HG02571 (cell line): ENCODE results near the gene GAB1.

Experiments used
- ATAC-seq: cut with Tn5 transposase; IDR thresholded peaks from one replicate; pipeline ENCODE4 v1.9.1; 2021; ENCODE audit warnings: mild to moderate bottlenecking, moderate library complexity; ENCODE audit not compliant: unreplicated experiment

GAB1 gene

DNA sequence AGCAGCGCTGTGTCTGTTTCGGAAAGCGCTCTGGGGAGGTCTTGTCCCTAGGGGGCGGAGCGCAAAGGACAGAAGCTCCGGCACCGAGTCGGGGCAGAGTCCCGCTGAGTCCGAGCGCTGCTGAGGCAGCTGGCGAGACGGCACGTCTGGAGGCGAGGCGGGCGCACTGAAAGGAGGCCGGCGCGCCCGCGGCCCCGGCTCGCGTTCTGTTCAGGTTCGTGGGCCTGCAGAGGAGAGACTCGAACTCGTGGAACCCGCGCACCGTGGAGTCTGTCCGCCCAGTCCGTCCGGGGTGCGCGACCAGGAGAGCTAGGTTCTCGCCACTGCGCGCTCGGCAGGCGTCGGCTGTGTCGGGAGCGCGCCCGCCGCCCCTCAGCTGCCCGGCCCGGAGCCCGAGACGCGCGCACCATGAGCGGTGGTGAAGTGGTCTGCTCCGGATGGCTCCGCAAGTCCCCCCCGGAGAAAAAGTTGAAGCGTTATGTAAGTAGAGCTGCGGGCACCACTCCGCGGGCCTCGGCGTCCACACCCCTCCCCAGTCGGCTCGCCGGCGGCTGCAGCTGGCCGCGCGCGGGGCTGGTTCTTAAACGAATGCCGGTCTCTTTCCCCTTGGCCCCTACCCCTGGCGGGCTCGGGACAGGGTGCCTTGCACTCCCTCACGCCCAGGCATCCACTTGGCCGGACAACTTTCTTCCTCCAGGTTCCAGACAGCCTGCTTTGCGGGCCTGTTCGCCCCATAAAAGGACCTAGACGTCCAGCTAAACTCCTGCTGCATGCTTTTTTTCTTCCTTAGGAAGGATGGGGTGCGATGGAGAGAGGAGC, at the start of gene GAB1:
Gene GAB1 (plus strand): TSS at position 96 of the 819 bp plus-strand sequence. CDS start 313 bp downstream, at position 409.
- peak; percentile 75 for ATAC-seq

DNA sequence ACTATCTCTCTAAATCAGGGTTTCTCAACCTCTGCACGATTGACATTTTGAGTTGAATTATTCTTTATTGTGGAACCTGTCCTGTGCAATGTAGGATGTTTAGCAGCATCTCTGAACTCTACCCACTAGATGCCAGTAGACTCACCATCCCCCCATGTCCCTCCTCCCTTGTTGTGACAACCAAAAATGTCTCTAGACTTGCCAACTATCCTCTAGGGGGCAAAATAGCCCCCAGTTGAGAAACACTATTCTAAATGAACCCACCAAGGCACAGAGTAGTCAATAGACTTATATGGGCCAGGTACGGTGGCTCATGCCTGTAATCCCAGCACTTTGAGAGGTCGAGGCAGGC, 49.1 kb upstream of the GAB1 start:
- ATAC-seq, result no peak

DNA sequence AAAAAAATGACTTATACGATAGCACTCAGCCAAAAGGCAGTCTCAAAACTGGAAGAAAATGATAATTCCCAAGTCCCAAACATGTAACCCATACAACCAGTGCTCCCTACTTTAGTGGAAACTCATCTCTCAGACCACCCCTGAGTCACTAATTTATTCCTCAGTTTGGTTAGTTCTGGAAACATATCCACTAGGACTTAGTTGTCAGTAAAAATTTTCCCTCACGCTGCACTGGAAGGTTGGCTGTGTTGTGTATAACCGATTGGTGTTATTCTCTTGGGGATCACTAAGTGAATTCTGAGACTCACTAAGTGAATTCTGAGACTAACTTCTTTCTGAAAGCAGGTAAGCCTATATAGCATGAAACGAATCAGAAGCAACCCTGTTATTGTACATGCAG, 48.5 kb upstream of the GAB1 start:
- no peak for ATAC-seq

DNA sequence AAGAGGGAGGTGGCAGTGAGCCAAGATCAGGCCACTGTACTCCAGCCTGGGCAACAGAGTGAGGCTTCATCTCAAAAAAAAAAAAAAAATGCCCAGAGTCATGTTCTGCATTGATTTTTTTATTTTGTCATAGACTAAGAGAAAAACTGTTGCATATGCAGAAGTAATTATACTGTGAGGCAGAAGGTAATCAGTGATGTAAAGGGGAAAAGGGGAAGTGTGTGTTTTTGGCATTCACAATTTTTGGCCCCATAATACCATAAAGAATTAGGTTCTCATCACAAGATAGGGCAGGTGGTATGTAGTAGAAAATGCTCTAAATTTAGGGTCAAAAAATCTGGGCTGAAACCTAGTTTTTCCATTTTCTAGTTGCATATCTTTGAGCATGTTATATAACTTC, 47.3 kb upstream of the GAB1 start:
- no peak for ATAC-seq

DNA sequence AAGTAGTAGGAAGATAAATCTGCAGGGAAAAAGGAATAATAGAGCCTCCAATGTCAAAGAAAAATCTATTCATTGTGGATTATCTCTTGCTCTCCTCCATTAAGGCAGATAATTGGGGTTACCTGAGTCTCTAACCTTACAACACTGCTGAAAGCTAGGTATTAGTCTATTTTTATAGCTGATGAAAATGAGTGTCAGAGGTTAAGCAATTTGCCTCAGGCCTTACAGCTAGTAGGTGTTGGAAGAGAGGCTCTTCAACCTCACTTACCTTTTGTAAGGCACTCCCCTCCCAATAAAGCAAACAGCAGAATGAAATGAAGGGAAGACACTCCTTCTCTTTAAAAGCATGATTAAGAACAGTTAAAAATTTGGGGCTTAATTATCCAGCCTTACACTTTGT, 45.4 kb upstream of the GAB1 start:
- ATAC-seq, result no peak

DNA sequence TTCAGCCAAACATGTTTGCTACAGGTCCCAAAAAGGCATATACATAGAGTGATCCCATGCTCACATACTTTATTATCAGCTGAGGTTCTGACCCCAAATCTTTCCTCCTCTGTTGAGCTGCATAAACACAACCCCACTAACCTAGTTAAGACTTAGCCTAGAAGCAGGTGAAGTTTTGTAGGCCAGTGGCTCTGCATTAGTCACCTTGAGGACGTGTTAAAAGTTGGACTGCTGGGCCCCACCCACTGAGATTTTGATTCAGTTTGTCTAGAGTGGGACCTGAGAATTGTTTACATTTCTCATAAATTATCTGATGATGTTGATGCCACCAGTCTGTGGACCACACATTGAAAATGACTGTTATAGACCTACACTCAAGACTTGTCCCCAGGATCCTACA, 43.8 kb upstream of the GAB1 start:
- ATAC-seq, result no peak

DNA sequence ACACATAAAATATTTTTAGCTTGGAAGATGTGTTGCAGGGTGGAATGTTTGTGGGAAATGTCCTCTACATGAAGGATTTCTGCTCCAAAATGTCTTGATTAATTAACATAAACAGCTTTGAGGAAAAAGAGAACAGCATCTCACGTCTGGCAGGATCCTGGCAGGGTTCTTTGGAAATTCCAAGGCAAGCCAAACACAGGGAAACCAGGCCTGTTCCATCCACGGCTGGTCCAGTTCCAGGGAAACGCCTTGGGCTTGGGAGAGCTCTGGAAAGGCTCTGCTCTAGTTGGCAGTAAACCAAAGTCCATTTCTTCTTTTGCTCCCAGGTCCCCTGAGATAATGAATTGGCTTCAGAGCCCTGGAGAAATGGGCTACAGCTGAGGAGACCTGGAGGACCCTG, 42.4 kb upstream of the GAB1 start:
- ATAC-seq, result no peak

DNA sequence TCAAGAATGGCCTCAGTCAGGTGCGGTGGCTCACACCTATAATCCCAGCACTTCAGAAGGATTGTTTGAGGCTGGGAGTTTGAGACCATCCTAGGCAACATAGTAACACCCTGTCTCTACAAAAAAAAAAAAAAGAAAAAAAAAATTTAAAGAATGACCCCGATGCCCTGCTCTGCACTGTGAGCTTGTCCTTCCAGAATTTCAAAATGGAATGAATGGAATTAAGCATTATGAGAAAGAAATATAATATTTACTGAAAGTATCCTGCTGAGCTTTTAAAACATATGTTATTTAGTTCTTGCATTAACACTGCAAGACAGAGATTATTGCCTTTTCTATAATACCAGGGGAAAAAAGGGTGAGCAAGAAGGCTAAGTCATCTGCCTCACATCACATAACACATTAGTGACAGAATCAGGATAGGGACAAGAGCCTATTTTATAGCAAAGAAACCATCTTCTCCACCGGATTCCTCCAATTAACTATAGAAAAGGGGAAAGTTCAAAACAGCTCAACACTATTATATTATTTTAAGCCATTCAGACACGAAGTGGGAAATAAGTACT, 41.9 kb upstream of the GAB1 start:
- no peak for ATAC-seq

DNA sequence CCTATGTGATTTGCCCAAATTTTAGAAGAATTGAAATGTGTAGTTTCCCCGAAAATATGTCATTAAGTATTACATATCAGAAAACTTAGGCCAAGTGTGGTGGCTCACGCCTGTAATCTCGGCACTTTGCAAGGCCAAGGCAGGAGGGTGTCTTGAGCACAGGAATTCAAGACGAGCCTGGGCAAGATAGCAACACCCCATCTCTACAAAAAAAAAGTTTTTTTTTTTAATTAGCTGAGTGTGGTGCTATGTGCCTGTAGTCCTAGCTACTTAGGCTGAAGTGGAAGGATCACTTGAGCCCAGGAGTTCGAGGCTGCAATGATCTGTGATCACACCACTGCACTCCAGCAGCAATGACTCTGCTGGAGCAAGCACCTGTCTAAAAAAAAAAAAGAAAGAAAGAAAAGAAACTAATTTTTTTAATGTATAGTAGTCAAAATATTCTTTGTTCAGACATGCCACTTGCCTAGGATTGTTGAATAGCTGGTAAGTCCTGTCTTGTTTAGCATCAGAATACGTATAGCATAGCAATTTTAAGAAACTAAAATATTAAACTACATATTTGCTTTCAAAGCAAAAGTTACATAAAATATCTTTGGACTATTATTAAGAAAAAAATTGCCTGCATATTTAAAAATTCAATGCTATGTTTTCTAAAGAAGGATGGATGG, 40.1 kb upstream of the GAB1 start:
- ATAC-seq, result no peak

DNA sequence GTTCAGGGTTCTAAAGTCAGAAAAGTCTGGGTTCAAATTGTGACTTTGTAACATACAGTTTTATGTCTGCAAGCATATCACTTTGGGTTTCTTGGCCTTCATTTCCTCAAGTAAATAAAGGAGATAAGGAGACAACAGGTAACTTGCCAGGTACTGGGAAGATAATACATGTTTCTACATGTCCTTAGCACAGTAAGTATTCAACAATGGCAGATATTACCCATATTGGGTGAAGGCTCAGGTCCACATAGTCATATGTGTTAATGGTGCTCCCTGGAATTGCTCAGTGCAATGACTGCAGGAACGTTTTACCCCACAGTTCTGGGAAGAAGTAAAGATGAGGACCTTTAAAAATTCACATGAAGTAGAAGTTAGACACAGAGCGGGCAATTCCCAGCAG, 35.8 kb upstream of the GAB1 start:
- ATAC-seq, result no peak

DNA sequence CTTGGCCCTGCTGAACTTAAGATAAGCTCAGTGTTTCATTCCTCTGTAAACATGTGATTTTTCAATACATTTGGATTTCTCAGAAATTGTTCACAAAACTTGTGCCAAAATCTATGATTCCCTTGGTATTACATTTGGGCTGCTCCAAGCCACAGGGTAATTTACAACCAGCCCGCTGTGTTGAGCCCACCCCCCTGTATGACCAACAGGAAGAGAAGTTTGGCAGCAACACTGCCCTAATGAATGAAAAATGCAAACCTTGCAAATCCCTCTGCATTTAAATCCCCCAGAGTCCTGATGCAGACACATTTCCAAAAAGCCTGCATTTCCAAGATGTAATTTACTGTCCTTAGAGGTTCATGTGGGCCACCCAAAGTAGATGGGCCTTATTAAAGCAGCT, 34.1 kb upstream of the GAB1 start:
- no peak for ATAC-seq

DNA sequence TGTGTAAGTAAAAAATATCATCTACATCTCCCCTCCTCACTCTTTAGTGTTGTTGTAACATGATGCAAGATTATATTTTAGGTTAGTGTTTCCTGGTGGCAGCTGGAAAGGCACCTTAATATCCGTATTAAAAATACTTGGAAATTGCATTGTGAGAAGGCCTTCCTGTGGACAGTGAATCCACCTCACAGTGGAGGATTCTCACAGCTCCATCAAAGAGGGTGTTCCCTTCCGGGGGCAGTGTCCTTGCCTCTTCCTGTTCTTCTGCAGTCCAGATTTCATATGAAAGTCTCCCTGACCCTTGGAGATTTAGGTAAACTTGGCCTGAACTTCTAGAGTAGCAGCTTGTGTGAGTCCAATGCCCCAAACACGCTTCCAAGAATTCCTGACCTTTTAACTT, 29.9 kb upstream of the GAB1 start:
- ATAC-seq, result no peak

DNA sequence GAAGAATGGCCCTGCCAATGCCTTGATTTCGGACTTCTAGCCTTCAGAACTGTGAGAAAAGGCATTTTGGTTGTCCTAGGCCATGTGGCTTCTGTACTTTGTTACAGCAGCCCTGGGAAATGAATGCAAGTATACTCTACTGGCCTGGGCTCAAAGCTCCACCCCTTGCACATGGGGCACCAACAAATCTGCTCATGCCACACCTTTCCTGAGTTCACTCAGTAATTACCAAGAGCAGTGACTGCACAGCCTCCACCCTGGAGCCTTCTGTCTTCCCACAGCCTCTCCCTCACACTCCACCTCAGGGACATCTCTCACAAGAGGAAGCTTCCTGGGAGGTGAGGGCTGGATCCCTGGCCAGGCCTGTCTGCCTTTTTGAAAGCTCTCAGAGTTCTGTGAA, 29.1 kb upstream of the GAB1 start:
- ATAC-seq, result no peak

DNA sequence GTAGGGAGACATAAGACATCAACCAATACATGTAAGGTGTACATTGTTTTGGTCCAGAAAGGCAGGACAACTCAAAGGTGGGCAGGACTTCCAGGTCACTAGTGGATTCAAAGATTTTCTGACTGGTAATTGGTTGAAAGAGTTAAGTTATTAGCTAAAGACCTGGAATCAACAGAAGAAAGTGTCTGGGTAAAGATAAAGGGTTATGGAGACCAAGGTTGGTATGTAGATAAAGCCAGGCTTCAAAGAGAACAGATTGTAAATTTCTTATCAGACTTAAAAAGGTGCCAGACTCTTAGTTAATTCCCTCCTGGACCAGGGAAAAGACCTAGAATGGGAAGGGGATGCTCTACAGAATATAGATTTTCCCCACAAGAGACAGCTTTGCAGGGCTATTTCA, 28.3 kb upstream of the GAB1 start:
- ATAC-seq, result no peak

DNA sequence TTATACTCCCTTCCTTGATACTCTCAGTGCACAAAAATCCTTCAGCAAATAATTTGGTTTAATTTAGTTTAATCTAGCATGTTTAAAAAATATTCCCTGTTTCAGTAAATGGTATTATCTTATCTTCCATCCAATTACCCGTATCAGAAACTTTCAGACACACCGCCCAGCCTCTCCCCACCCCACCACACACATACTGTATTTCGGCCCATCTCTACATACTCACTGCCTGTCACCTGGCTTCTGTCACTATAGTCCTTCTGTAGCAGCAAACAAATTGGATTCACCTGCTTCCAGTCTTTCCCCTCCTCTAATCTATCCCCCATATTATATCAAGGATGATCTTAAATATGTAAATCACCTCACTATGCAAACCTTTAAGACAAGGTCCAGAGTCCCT, 24.8 kb upstream of the GAB1 start:
- ATAC-seq, result no peak

DNA sequence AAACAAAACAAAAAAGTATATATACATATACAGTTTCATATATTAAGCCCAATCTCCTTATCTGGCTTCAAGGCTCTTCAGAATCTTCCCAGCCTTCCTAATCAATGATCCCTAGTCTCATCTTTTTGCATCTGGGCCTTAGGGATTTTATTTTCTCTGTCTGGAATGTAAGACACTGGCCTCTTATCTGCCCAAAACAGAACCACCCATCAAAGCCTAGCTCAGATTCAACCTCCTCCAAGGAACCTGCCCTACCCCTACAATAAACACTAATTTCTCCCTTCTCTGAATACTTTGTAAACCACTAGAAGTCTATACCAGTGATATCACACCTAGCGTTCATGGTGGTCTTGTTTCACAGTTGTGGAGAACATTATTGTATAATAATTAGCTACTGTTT, 23.2 kb upstream of the GAB1 start:
- ATAC-seq, result no peak

DNA sequence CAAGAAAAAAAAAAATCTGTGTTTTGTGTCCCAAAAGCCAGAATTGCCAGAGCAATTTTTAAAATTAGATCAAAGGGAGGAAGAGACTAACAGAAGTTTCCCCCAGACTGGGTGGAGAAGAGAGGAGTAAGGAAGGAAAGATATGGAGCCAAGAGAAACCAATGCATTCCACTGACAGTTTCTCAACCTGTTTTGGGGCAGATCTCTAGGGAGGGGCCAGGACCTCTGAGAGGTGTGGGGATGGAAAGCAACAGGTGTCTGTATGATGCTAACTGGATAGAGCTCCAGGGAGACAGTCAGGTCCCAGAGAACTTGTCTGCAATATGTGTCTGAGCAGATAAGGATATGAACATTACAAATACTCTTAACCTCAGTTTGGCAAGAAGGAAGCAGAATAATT, 22.7 kb upstream of the GAB1 start:
- no peak for ATAC-seq

DNA sequence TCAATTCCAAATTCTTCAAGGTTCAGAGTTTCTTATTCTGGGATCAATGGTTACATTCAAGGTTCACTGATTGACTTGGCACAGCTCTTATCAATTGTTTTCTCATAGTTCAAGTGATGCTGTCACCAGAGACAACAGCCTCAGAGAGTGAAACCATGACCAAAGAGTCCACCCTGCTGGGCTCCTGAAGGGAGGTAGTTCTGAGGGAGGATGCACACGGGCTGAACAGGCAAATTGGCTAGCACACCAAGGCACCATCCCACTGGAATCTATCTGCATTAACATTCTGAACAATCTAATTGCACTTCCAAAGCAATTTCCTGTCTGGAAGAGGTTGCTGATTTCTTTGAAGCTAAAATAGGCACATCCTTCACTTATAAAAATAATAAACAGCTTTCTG, 16.6 kb upstream of the GAB1 start:
- no peak for ATAC-seq

DNA sequence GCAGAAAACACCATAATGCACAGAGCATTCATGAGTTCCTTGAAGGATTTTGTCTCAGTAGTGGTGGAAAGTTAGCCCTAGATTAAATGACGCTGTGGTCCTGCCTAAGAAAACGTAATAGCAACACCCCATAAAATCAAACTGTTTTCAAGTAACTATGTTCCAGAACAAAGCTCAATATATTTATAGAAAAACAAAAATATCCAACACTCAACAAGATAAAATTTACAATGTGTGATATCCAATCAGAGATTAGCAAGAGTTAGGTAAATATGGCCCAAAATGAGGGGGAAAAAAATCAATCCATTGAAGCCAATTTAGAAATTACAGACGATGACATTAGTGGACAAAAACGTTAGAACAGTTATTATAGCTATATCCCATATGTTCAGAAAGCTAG, 9.9 kb upstream of the GAB1 start:
- ATAC-seq, result no peak

DNA sequence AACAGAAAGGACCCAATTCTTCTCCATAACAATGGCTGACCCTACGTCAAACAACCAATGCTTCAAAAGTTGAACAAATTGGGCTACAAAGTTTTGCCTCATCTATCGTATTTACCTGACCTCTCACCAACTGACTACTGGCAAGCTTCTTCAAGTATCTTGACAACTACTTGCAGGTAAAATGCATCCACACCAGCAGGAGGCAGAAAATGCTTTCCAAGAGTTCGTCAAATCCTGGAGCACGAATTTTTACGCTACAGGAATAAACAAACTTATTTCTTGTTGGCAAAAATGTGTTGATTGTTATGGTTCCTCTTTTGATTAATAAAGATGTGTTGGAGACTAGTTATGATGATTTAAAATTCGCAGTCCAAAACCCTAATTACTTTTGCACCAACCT, 6.7 kb upstream of the GAB1 start:
- no peak for ATAC-seq

DNA sequence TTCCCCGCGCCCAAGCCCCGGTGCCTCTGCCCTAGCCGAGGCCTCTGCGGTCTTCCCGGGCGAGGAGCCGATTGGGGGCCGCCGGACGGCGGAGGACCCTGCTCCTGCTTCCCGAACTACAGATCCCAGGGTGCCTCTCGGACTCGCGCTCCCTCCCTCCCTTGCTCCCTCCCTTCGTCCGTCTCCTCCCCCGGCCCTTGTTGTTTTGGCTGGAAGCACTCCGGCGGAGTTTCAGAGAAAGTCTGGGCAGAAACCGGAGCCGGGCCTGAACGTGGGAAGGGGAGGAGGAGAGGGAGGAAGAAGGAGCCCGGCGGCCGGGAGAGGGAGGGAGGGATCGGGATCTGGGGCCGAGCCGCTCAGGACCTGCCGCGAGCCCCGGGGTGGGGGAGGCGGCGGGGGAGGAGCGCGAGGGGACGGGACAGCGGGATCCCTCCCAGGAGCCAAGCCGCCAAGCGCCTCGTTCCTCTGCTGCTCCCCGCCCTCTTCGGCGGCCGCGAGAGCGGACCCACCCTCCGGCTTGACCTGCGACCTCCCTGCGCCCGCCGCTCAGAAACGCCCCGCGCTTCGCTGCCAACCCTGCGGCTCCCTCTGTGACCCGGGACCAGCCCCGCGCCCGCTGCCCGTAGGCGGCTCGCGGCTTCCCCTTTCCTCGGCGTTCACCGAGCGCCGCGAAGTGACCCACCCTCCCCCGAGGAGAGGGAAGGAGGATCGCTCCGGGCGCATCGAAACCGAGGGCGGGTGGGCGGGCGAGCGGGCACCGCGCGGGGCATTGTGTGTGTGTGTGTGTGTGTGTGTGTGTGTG, 496 bp upstream of the GAB1 start:
- ATAC-seq, result peak; percentile 44
